ENCODE data around the gene PRUNE2.

Gene PRUNE2

GRCh38 chr9:76803083-76803482 lies 102.8 kb downstream of the PRUNE2 start:
- DNase-seq, result no peak
- TF ChIP-seq CTCF (IDR thresholded peaks at IDR 0.05), result no peak
- H3K36me3 ChIP-seq, result peaks cover 0 to 13% (median 11%) of the 10 kb centered on the region in 3 donors
- no peak overlapping the region for H3K27ac ChIP-seq
- H3K4me1 ChIP-seq, result no peaks in the 10 kb centered on the region
- H3K4me3 ChIP-seq, result no peak overlapping the region
- no peaks in the 10 kb centered on the region for H3K9me3 ChIP-seq
- no peaks in the 10 kb centered on the region for H3K27me3 ChIP-seq
- intact Hi-C loops (cut with DNase I; ENCODE audit: low total_unique reads), result no loop called here

- Histone ChIP-seq H3K27ac (no peak overlapping the region), H3K36me3 (peaks cover 0 to 13% (median 11%) of the 10 kb centered on the region in 3 donors), H3K9me3 (no peaks in the 10 kb centered on the region), H3K4me1 (peaks cover 0 to 5% (median 0%) of the 10 kb centered on the region in 4 donors), H3K4me3 (no peak overlapping the region), H3K27me3 (no peaks in the 10 kb centered on the region)
- no peak for DNase-seq
- no peak for TF ChIP-seq CTCF (IDR thresholded peaks at IDR 0.05)
- intact Hi-C loops (cut with DNase I; ENCODE audit: low total_unique reads), result no loop called here
Observed at GRCh38 chr9:76800901-76801300, 105.0 kb downstream of the PRUNE2 start.

GRCh38 chr9:76799473-76799872 lies 106.4 kb downstream of the PRUNE2 start:
- Histone ChIP-seq H3K27ac (no peak overlapping the region), H3K27me3 (no peaks in the 10 kb centered on the region), H3K9me3 (no peaks in the 10 kb centered on the region), H3K36me3 (peaks cover 0 to 8% (median 5%) of the 10 kb centered on the region in 3 donors), H3K4me1 (peaks cover 0 to 5% (median 0%) of the 10 kb centered on the region in 4 donors), H3K4me3 (no peak overlapping the region)
- DNase-seq, result no peak
- intact Hi-C loops (cut with DNase I; ENCODE audit: low total_unique reads), result no loop called here
- TF ChIP-seq CTCF (IDR thresholded peaks at IDR 0.05), result no peak

GRCh38 chr9:76798527-76798926 lies 107.4 kb downstream of the PRUNE2 start:
- no peak for DNase-seq
- H3K4me3 ChIP-seq, result no peak overlapping the region

GRCh38 chr9:76796296-76796695 lies 109.6 kb downstream of the PRUNE2 start:
- Histone ChIP-seq H3K4me3 (no peak overlapping the region), H3K4me1 (peaks cover 0 to 5% (median 0%) of the 10 kb centered on the region in 4 donors), H3K27me3 (no peaks in the 10 kb centered on the region), H3K27ac (no peak overlapping the region), H3K36me3 (no peaks in the 10 kb centered on the region), H3K9me3 (no peaks in the 10 kb centered on the region)
- intact Hi-C loops (cut with DNase I; ENCODE audit: low total_unique reads), result no loop called here
- TF ChIP-seq CTCF (IDR thresholded peaks at IDR 0.05), result no peak
- no peak for DNase-seq

More at GRCh38 chr9:76798527-76798926, 107.4 kb downstream of the PRUNE2 start:
- Histone ChIP-seq H3K9me3 (no peaks in the 10 kb centered on the region), H3K27ac (no peak overlapping the region), H3K4me1 (peaks cover 0 to 5% (median 0%) of the 10 kb centered on the region in 4 donors), H3K36me3 (no peaks in the 10 kb centered on the region), H3K27me3 (no peaks in the 10 kb centered on the region)
- TF ChIP-seq CTCF (IDR thresholded peaks at IDR 0.05), result no peak
- intact Hi-C loops (cut with DNase I; ENCODE audit: low total_unique reads), result no loop called here
